HL-60 (cell line): ENCODE measurements around the gene PTPN13.

Experiments
- DNase-seq, 2 experiments: peaks; one replicate each; pipeline ENCODE4 v3.0.0-alpha.2; 2010 to 2020; ENCODE audit warnings: low read depth in 1 of 2, low spot score in 1 of 2
- H3K27ac ChIP-seq: fragments of 250-450 bp; sonication (Bioruptor Pico); replicated peaks from 2 replicates; pipeline ENCODE4 v1.5.1; 2020; ENCODE audit warnings: mild to moderate bottlenecking, moderate library complexity
- H3K27me3 ChIP-seq: fragments of 250-450 bp; sonication (Bioruptor Pico); 2 replicates; pipeline ENCODE4 v1.5.1; 2021; ENCODE audit warnings: mild to moderate bottlenecking, moderate library complexity; ENCODE audit not compliant: insufficient read depth, poor library complexity, severe bottlenecking
- H3K4me3 ChIP-seq: replicated peaks from 2 replicates; pipeline ENCODE4 v1.5.1; 2011; ENCODE audit warnings: mild to moderate bottlenecking, control low read depth, low read length; ENCODE audit not compliant: insufficient read depth
- GABPA ChIP-seq: IDR thresholded peaks from 2 replicates; pipeline ENCODE4 v1.6.1; 2012; ENCODE audit warnings: low read depth
- POLR2AphosphoS5 ChIP-seq: IDR thresholded peaks from 2 replicates; pipeline ENCODE4 v1.6.1; 2012; ENCODE audit warnings: low read depth
- SPI1 ChIP-seq: IDR thresholded peaks from 2 replicates; pipeline ENCODE4 v1.6.1; 2012; ENCODE audit warnings: low read depth, mild to moderate bottlenecking, borderline replicate concordance
- TF ChIP-seq, protein P1 (sequence below): IDR thresholded peaks from 2 replicates; pipeline ENCODE4 v1.6.1; 2012; ENCODE audit warnings: low read depth; ENCODE audit not compliant: insufficient replicate concordance
- TF ChIP-seq, protein P2 (sequence below): IDR thresholded peaks from one replicate; pipeline ENCODE4 v1.5.1; 2011; ENCODE audit warnings: low read length, control low read depth, inconsistent platforms; ENCODE audit not compliant: insufficient read depth

PTPN13 gene

DNA sequence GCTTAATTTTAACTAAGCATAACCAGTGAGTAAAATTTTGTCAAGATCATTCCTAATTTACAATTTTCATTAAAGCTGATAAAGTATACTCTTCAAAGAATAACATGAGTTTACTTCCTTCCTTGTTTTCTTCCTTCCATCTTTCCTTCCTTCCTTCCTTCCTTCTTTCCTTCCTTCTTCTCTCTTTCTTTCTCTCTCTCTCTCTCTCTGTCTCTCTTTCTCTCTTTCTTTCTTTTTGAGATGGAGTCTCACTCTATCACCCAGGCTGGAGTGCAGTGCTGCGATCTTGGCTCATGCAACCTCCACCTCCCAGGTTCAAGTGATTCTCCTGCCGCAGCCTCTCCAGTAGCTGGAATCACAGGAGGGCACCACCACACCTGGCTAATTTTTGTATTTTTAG lies 42.7 kb upstream of the PTPN13 start:
- Histone ChIP-seq H3K27me3 (no peaks in the 10 kb centered on the region), H3K4me3 (no peak overlapping the region), H3K27ac (no peak overlapping the region)
- no peak for TF ChIP-seq GABPA
- no peak for TF ChIP-seq POLR2AphosphoS5
- TF ChIP-seq SPI1: no peak
- TF ChIP-seq, protein P1, sequence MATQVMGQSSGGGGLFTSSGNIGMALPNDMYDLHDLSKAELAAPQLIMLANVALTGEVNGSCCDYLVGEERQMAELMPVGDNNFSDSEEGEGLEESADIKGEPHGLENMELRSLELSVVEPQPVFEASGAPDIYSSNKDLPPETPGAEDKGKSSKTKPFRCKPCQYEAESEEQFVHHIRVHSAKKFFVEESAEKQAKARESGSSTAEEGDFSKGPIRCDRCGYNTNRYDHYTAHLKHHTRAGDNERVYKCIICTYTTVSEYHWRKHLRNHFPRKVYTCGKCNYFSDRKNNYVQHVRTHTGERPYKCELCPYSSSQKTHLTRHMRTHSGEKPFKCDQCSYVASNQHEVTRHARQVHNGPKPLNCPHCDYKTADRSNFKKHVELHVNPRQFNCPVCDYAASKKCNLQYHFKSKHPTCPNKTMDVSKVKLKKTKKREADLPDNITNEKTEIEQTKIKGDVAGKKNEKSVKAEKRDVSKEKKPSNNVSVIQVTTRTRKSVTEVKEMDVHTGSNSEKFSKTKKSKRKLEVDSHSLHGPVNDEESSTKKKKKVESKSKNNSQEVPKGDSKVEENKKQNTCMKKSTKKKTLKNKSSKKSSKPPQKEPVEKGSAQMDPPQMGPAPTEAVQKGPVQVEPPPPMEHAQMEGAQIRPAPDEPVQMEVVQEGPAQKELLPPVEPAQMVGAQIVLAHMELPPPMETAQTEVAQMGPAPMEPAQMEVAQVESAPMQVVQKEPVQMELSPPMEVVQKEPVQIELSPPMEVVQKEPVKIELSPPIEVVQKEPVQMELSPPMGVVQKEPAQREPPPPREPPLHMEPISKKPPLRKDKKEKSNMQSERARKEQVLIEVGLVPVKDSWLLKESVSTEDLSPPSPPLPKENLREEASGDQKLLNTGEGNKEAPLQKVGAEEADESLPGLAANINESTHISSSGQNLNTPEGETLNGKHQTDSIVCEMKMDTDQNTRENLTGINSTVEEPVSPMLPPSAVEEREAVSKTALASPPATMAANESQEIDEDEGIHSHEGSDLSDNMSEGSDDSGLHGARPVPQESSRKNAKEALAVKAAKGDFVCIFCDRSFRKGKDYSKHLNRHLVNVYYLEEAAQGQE: no peak
- TF ChIP-seq, protein P2, sequence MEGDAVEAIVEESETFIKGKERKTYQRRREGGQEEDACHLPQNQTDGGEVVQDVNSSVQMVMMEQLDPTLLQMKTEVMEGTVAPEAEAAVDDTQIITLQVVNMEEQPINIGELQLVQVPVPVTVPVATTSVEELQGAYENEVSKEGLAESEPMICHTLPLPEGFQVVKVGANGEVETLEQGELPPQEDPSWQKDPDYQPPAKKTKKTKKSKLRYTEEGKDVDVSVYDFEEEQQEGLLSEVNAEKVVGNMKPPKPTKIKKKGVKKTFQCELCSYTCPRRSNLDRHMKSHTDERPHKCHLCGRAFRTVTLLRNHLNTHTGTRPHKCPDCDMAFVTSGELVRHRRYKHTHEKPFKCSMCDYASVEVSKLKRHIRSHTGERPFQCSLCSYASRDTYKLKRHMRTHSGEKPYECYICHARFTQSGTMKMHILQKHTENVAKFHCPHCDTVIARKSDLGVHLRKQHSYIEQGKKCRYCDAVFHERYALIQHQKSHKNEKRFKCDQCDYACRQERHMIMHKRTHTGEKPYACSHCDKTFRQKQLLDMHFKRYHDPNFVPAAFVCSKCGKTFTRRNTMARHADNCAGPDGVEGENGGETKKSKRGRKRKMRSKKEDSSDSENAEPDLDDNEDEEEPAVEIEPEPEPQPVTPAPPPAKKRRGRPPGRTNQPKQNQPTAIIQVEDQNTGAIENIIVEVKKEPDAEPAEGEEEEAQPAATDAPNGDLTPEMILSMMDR: no peak
- no peak for DNase-seq

DNA sequence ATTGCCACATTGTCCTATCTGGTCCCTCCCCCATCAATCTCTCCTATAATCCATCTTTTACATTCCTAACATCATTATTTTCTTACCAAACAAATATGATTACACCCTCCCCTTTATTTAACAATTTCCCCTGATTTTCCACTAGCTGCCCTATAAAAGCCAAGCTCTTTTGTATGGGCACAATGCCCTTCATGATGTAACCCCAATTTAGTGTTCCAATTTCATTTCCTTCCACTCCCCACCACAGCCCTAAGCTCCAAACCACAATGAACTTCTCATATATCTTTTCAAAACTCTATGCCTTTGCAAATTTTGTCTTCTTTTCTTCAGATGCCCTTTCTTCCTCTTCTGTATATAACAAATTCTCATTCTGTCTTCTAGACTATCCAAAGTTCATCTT lies 39.5 kb upstream of the PTPN13 start:
- H3K27ac ChIP-seq: no peak overlapping the region
- DNase-seq: peak in 1 of 2 experiments; percentile 18
- TF ChIP-seq, protein P1: no peak
- TF ChIP-seq POLR2AphosphoS5 (no peak), SPI1 (peak; percentile 7; the same call in 1 of the 2 replicates)
- H3K27me3 ChIP-seq: no peaks in the 10 kb centered on the region
- H3K4me3 ChIP-seq: no peak overlapping the region

DNA sequence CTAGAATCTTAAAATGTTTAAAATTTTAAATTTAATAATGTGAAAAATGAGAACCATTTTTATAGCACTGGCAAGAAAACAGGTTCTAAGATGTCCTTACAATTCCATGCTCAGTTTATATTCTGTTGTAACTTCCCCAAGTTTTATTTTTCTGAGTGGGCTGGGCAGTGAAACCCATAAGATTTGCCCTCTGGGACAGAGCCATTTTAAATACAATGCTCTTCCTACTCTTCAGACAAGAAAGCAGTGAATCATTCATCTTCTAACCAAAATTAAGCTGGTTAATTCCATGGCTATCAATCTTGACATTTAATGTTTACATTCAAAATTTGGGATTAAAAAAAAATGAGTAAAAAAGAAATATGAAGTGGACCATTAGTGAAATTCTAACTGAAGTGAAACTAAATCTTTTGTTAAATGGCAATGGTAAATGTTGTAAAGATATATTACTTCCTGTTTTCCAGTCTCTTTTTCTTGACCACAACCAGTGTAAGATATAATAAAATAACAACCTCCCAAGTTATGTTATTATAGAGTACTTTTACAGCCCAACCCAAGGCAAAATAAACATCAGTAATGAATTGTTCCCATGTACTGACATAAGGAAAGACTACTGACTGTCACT lies 37.2 kb upstream of the PTPN13 start:
- DNase-seq: no peak
- TF ChIP-seq, protein P2: no peak
- TF ChIP-seq POLR2AphosphoS5 (no peak), SPI1 (no peak), GABPA (no peak)
- TF ChIP-seq, protein P1: no peak
- Histone ChIP-seq H3K4me3 (no peak overlapping the region), H3K27ac (no peak overlapping the region), H3K27me3 (no peaks in the 10 kb centered on the region)
